Stimulated activated CD4-positive, alpha-beta T cell treated with anti-CD3 and anti-CD28 coated beads, Interleukin-4, amount 100 ng/mL, for 4 hours (primary cell): ENCODE results near the gene TMEM45B.
"Not testable (repeated sequence)": the region's sequence is repeated elsewhere in the genome, so short reads cannot be mapped to it uniquely, and the experiment has no call there.

Experiments
- DNase-seq, 2 experiments: peaks; one replicate each; pipeline ENCODE4 v3.0.0-alpha.2; 2020

TMEM45B gene

GRCh38 chr11:129853518-129854231 lies 38.0 kb downstream of the TMEM45B start:
- DNase-seq: peak; percentile 13 to 38

- no peak for DNase-seq
Observed at GRCh38 chr11:129854232-129854805, 38.7 kb downstream of the TMEM45B start.

DNA sequence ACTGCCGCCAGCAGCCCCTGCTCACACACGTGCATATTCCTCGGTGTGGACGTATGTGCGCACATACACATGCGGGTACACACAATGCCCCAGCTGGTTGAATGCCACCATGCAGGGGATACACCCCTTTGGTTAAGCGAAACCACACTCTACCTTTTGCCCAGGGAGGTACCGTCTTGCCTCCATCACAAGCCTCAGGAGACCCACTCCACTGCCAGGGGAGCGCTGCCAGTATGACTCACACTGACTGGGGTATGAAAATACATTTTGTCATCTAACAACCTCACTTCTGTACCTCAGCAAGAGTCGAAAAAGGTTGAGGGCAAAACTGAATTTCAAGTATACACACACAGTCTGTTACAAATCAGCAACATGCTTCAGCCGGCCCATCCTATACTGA lies 39.4 kb downstream of the TMEM45B start:
- no peak for DNase-seq

DNA sequence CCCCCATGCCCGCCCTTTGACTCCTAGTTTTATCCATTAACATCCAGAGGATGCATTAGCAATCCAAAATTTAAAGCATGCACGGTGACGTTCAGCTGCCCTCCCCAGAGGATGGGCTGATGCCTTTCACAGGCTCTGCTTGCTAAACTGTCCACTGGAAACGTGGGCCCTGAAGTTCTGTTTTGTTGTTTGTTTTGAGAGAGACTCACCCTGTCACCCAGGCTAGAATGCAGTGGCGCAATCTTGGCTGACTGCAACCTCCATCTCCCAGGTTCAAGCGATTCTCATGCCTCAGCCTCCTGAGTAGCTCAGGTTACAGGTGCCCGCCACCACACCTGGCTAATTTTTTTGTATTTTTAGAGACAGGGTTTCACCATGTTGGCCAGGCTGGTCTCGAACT lies 40.4 kb downstream of the TMEM45B start:
- DNase-seq: no peak

DNA sequence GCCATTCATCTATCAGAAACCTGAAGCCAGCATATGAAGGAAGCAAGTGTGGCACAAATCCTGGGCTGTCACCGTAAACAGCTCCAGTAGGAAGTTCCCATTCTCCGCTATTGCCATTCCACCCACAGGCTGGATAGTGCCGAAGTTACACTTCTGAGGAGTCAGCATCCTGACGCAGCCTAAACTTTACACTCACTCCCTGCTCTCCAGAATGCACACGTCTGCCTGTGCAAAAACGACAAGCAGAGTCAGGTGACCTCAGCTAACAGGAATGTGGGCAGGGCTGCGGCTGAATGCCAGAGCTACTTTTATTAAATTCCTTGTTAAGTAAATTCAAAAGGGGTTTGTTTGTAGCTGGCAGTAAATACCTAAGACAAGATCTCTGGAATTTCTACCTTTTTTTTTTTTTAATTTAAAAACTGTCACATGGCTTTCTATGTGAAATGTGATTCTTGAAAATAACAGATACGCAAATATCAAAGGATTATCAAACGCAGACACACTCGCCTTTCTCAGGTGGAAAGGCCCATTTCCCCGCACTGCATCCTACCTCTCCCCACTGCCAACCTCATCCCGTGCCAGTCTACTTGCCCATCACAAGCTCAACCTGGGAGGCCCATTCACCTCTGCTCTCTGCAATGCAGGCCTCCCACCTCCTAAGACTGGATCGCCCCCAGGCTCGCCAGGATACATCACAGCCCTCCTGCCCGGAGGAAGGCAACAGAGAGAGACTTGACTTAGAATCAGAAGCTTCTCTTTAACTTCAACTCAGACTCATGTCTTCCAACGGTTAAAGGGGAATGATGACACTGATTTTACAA lies 46.3 kb downstream of the TMEM45B start:
- DNase-seq: no peak

DNA sequence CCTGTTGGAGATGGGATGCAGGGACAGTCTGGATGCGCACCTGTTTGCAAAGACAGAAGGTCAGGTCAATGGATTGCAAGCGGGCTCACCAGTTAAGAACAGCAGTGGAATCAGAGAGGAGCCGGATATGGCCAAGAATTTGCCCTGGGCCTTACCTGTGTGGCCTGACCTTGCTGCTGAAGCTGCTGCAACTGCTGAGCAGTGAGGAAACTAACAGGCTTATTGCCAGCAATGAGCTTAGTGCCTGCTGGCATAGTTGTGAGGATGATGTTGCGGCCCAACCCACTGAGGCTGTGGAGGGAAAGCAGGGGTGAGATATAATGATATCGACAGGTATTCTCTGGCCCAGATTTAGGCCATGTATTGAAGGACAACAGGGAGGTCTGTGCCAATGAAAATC lies 49.2 kb downstream of the TMEM45B start:
- DNase-seq: no peak

GRCh38 chr11:129865701-129866100 lies 50.1 kb downstream of the TMEM45B start:
- DNase-seq: peak in 1 of 2 experiments; percentile 36

DNA sequence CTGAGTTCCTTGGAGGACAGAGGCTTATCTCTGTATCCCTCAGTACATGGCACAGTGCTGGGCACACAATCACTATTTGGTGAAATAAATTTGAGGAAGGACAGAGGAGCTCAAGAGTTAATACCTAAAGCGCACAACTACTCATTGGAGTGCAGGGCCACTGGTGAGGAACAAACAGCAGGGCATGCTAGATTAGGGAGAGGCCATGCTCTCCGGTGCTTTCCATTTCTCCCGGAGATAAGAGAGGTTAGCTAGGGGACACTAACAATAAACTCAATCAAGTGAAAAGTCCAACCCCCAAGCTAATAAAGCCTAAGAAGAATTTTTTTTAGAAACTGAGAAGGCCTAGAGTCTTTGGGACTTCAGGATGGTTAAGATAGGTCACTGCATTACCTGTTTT lies 50.7 kb downstream of the TMEM45B start:
- DNase-seq: no peak

DNA sequence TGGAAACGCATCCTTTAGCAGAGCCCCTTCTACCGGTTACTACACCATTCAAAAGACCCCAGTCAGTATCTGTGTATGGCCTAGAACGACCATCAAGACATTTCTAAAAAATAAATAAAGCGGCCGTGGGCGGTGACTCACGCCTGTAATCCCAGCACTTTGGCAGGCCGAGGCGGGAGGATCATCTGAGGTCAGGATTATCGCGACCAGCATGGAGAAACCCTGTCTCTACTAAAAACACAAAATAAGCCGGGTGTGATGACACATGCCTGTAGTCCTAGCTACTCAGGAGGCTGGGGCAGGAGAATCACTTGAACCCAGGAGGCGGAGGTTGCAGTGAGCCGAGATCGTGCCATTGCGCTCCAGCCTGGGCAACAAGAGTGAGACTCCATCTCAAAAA lies 53.0 kb downstream of the TMEM45B start:
- DNase-seq: not testable (repeated sequence)

GRCh38 chr11:129871914-129872313 lies 56.3 kb downstream of the TMEM45B start:
- DNase-seq: no peak

DNA sequence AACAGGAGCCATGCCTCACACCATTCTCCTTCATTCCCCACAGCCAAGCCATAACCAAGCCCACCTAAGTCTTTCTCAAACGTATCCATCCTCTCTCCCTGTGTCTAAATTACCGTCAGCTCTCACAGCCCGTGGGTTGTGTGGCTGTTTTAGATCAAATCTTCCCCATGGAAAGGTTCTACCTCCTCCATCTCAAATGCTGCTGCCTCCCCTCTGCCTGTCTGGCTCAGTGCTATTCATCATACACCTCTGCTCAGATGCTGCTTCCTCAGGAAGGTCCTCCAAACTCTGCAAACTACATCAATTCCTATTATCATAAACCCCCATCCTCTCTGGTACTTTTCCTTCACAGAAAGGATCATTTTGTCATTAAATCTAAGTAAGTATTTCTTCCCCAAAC lies 64.7 kb downstream of the TMEM45B start:
- no peak for DNase-seq

GRCh38 chr11:129881570-129882170 lies 66.0 kb downstream of the TMEM45B start:
- DNase-seq: peak; percentile 23 to 49

- DNase-seq: no peak
Observed at GRCh38 chr11:129884581-129884980, 68.9 kb downstream of the TMEM45B start.

- DNase-seq: no peak
Observed at GRCh38 chr11:129885381-129885780, 69.7 kb downstream of the TMEM45B start.

- peak in 1 of 2 experiments; percentile 6 for DNase-seq
Observed at GRCh38 chr11:129888451-129888850, 72.8 kb downstream of the TMEM45B start.

DNA sequence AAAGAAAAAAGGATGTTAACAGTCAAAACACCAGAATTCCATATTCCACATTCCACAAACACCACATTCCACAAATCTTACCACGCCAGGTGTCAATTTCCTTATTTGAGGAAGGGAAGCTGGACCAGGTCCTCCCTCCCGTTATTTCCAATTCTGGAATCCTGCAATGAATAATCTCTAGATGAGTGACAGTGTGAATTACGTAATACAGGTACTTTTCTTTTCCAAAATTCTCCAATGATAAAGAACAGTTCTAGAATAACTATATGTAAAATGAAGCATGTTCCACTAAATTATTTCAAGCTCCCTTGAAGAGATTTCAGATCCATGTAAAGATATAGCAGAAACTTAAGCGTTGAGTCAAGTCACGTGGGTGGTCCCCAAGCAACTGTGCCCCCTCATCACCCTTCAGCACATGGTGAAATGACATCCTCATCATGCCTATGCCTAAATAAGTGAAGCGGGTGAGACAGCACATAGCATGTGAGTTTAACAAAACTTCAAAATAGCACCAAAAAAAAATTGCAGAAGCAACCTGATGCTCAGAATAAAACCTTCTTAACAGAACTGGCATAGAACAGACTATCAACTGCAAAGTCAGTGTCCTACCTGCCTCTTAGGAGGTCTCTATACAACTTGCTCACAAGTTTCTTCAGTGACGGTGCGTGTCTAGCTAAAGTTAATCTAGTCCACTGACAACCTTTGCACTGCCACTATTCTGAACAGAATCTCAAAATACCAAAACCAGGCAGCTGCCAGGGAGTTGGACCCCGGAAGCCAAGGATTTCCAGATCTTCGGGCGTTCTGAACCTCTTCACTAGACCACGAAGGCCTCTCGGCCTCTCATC lies 78.9 kb downstream of the TMEM45B start:
- DNase-seq: no peak

GRCh38 chr11:129895126-129896041 lies 79.7 kb downstream of the TMEM45B start, which contains the start of gene NFRKB:
Gene NFRKB, minus strand, starts transcription at chr11:129895578. Its CDS starts 2,729 bp downstream, at chr11:129892849.
- peak; percentile 82 to 92 for DNase-seq

DNA sequence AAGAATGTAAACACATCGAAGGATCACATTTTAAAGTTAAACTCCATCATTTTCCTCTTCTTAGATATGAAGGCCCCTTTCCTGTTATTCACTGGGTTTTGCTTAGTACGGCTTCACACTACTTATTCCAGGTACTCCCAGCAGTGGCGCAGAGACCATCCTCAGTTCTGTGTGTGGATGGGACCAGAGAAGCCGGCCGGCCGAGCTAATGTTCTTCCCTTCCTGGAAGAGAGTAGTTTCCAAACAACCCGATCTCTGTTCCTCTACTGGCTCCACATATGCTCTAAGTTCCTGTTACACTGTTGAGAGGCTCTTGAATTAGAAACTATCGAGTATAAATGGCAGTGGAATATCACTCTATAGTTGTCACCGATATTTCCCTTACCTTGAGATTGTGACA lies 80.4 kb downstream of the TMEM45B start:
- DNase-seq: no peak

GRCh38 chr11:129905402-129905801 lies 89.8 kb downstream of the TMEM45B start:
- DNase-seq: no peak
